GM12878 (cell line): Measurements from ENCODE around the gene EPO.

Experiments
- ETV6 ChIP-seq, 2 experiments: fragments of 450-650 bp in 1 of 2; IDR thresholded peaks in 1 of 2; conservative IDR thresholded peaks in 1 of 2; 2 replicates each; pipeline ENCODE4 v1.6.1; 2014; ENCODE audit warnings: antibody characterized with exemption in 1 of 2, borderline replicate concordance in 1 of 2, low read depth in 1 of 2, mild to moderate bottlenecking in 1 of 2, moderate library complexity in 1 of 2
- NFYB ChIP-seq: IDR thresholded peaks from 2 replicates; pipeline ENCODE4 v1.6.1; 2011; ENCODE audit warnings: low read depth, mild to moderate bottlenecking, low read length, improper control_type of control experiment, moderate library complexity; ENCODE audit not compliant: insufficient read depth
- TAF1 ChIP-seq: IDR thresholded peaks from 2 replicates; pipeline ENCODE4 v1.6.1; 2011; ENCODE audit warnings: mild to moderate bottlenecking, low read depth, low read length, borderline replicate concordance
- TF ChIP-seq, protein P1 (sequence below): fragments of 450-650 bp; IDR thresholded peaks from 2 replicates; pipeline ENCODE4 v1.6.1; 2016; ENCODE audit warnings: mild to moderate bottlenecking
- TF ChIP-seq, protein P2 (sequence below), 3 experiments: IDR thresholded peaks in 2 of 3; conservative IDR thresholded peaks in 1 of 3; 2 replicates each; pipeline ENCODE4 v1.5.1; 2011; ENCODE audit warnings: low read depth in 3 of 3, low read length in 3 of 3, mild to moderate bottlenecking in 3 of 3, control low read depth in 2 of 3, moderate library complexity in 2 of 3, inconsistent platforms in 1 of 3, mixed read lengths in 1 of 3; ENCODE audit not compliant: control insufficient read depth in 2 of 3, insufficient read depth in 1 of 3; ENCODE audit errors: extremely low read depth in 1 of 3

DNA sequence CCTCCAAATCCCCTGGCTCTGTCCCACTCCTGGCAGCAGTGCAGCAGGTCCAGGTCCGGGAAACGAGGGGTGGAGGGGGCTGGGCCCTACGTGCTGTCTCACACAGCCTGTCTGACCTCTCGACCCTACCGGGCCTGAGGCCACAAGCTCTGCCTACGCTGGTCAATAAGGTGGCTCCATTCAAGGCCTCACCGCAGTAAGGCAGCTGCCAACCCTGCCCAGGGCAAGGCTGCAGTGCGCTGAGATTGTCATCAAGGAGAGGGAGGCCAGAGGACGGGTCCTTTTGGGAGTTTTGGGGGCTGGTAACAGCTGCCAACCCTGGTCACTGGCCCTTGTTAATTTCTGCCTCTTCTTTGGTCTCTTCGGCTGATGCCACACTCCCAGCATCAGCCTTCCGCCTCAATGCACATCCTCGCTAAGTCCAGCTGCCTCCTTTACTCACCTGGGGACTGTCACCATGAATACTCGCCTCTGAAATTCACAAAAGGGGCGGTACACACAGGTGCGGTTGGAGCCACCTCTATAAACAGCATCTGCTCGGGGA is 3.5 kb downstream of the EPO start:
- TF ChIP-seq, protein P1, sequence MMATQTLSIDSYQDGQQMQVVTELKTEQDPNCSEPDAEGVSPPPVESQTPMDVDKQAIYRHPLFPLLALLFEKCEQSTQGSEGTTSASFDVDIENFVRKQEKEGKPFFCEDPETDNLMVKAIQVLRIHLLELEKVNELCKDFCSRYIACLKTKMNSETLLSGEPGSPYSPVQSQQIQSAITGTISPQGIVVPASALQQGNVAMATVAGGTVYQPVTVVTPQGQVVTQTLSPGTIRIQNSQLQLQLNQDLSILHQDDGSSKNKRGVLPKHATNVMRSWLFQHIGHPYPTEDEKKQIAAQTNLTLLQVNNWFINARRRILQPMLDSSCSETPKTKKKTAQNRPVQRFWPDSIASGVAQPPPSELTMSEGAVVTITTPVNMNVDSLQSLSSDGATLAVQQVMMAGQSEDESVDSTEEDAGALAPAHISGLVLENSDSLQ = no peak
- TF ChIP-seq, protein P2, sequence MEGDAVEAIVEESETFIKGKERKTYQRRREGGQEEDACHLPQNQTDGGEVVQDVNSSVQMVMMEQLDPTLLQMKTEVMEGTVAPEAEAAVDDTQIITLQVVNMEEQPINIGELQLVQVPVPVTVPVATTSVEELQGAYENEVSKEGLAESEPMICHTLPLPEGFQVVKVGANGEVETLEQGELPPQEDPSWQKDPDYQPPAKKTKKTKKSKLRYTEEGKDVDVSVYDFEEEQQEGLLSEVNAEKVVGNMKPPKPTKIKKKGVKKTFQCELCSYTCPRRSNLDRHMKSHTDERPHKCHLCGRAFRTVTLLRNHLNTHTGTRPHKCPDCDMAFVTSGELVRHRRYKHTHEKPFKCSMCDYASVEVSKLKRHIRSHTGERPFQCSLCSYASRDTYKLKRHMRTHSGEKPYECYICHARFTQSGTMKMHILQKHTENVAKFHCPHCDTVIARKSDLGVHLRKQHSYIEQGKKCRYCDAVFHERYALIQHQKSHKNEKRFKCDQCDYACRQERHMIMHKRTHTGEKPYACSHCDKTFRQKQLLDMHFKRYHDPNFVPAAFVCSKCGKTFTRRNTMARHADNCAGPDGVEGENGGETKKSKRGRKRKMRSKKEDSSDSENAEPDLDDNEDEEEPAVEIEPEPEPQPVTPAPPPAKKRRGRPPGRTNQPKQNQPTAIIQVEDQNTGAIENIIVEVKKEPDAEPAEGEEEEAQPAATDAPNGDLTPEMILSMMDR (IDR thresholded peaks at IDR 0.05 in 2 of 3, conservative IDR thresholded peaks at IDR 0.05 in 1 of 3; ENCODE audit: control insufficient read depth in 2 of 3, extremely low read depth in 1 of 3, insufficient read depth in 1 of 3, low read depth in 3 of 3, low read length in 3 of 3) = no peak
- TF ChIP-seq NFYB = no peak
- no peak for TF ChIP-seq TAF1
- TF ChIP-seq ETV6 (conservative IDR thresholded peaks at IDR 0.05 in 1 of 2, IDR thresholded peaks at IDR 0.05 in 1 of 2; ENCODE audit: borderline replicate concordance in 1 of 2, low read depth in 1 of 2) = no peak
